Erythroblast (primary cell): Measurements from ENCODE around the gene FCN1.

Experiments used
- GATA1 ChIP-seq: IDR thresholded peaks from 2 replicates; pipeline ENCODE4 v1.6.1; 2011; ENCODE audit warnings: low read depth, mild to moderate bottlenecking, control low read depth, low read length, moderate library complexity
- POLR2A ChIP-seq: IDR thresholded peaks from 2 replicates; pipeline ENCODE4 v1.6.1; 2011; ENCODE audit warnings: mild to moderate bottlenecking, low read length

DNA sequence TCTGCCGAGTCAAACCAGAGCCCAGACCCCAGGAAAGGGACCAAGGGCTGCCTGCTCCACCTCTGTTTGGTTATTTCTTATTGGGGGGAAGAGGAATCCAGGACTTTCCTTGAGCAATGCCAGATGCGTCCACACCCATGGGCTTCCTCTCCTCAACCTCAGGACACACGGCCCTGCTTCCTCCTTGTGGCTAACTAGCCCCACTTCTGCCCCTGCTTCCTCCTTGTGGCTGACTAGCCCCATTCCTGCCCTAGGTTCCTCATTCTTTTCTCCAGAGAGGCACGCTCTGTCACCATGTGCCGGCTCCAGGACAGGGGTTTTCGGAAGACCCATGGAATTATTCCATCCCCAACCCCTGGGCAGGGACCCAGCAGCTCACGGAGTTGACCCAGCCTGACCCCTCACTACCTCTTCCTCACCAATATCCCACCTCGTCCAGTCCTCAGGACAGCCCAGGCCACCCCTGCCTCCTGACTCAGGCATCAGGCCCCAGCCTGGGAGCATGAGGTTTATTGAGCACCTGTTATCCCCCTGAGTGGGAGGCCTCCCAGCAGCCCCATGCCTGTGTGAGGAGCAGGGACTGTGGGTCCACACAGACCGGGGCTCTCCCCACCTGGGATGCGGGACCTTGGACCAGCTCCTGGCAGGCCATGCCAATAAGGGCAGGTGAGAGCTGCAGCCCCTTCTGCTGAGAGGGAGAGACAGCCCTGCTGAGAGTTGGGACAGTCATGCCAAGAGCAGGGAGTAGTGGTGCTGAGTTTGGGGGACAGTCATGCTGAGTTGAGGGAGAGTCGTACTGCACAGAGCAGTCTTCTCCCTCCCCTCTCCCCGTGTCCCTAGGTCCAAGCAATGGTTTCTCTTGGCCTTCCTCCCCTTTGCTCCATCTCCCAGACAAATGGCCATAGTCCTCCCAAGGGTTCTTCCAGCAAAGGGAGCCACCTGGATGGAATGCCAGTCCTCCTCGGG is 11.8 kb upstream of the FCN1 start:
- no peak for TF ChIP-seq POLR2A
- no peak for TF ChIP-seq GATA1
